HG02759 (cell line): ENCODE results near the gene WDR7.

Experiments
- ATAC-seq: cut with Tn5 transposase; IDR thresholded peaks from one replicate; pipeline ENCODE4 v1.9.1; 2021; ENCODE audit warnings: mild to moderate bottlenecking, moderate library complexity; ENCODE audit not compliant: unreplicated experiment

Gene WDR7

GRCh38 chr18:56934131-56934530, 283.0 kb downstream of the WDR7 start:
- no peak for ATAC-seq

- no peak for ATAC-seq
These were observed 283.7 kb downstream of the WDR7 start for GRCh38 chr18:56934906-56935305.

- no peak for ATAC-seq
These were observed 284.4 kb downstream of the WDR7 start for GRCh38 chr18:56935434-56936040.

GRCh38 chr18:56936457-56936856, 285.3 kb downstream of the WDR7 start:
- no peak for ATAC-seq

GRCh38 chr18:56937874-56938430, 286.8 kb downstream of the WDR7 start:
- ATAC-seq: no peak

GRCh38 chr18:56945171-56946083, 294.3 kb downstream of the WDR7 start:
- no peak for ATAC-seq

- ATAC-seq: no peak
These were observed 296.1 kb downstream of the WDR7 start for GRCh38 chr18:56947236-56947635.

- ATAC-seq: no peak
These were observed 300.9 kb downstream of the WDR7 start for GRCh38 chr18:56952026-56952425.

- no peak for ATAC-seq
These were observed 302.5 kb downstream of the WDR7 start for GRCh38 chr18:56953428-56954198.

- no peak for ATAC-seq
These were observed 304.3 kb downstream of the WDR7 start for GRCh38 chr18:56955490-56955889.

GRCh38 chr18:56959120-56959519, 308.0 kb downstream of the WDR7 start:
- no peak for ATAC-seq

GRCh38 chr18:56962322-56962721, 311.2 kb downstream of the WDR7 start:
- ATAC-seq: no peak

- ATAC-seq: no peak
These were observed 315.9 kb downstream of the WDR7 start for GRCh38 chr18:56967035-56967434.

- no peak for ATAC-seq
These were observed 322.3 kb downstream of the WDR7 start for GRCh38 chr18:56973487-56973886.

GRCh38 chr18:56974141-56974540, 323.0 kb downstream of the WDR7 start:
- no peak for ATAC-seq

- ATAC-seq: no peak
These were observed 324.1 kb downstream of the WDR7 start for GRCh38 chr18:56975276-56975675.

GRCh38 chr18:56977309-56977708, 326.1 kb downstream of the WDR7 start:
- ATAC-seq: no peak

- no peak for ATAC-seq
These were observed 326.6 kb downstream of the WDR7 start for GRCh38 chr18:56977771-56978170.

- ATAC-seq: no peak
These were observed 329.0 kb downstream of the WDR7 start for GRCh38 chr18:56980151-56980550.

- no peak for ATAC-seq
These were observed 331.6 kb downstream of the WDR7 start for GRCh38 chr18:56982766-56983165.

- no peak for ATAC-seq
These were observed 332.3 kb downstream of the WDR7 start for GRCh38 chr18:56983275-56983992.
